SU-DHL-6 (cell line): ENCODE results near the gene DLG3.

Experiments
- EZH2phosphoT487 ChIP-seq: fragments of 200-600 bp; sonication (generic), shearing (Covaris generic); conservative IDR thresholded peaks from 2 replicates; pipeline ENCODE4 v1.6.1; 2018; ENCODE audit warnings: mild to moderate bottlenecking, antibody characterized with exemption, low read length, moderate library complexity, mixed read lengths
- TF ChIP-seq, protein P1 (sequence below): fragments of 200-600 bp; sonication (generic); IDR thresholded peaks from one replicate; pipeline ENCODE4 v1.5.1; 2017; ENCODE audit warnings: antibody characterized with exemption, mild to moderate bottlenecking, low read length, moderate library complexity; ENCODE audit not compliant: insufficient read depth, poor library complexity, severe bottlenecking

DNA sequence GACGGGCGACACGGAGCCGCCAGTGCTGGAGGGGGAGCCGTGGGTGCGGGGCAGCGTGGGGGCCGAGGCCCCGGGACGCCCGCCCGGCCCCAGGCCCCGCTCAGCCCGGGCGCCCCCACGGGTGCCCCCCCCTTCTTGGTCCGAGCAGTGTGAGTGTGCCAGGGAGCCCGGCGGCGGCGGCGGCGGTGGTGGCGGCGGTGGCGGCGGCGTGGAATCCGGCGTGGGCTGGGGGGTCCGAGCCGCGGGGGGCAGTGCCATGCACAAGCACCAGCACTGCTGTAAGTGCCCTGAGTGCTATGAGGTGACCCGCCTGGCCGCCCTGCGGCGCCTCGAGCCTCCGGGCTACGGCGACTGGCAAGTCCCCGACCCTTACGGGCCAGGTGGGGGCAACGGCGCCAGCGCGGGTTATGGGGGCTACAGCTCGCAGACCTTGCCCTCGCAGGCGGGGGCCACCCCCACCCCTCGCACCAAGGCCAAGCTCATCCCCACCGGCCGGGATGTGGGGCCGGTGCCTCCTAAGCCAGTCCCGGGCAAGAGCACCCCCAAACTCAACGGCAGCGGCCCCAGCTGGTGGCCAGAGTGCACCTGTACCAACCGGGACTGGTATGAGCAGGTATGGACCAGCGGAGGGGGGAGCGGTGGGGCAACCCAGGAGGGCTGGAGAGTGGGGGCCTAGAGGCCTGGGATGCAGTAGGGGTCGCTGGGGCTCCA is 466 bp downstream of the DLG3 start:
- TF ChIP-seq, protein P1, sequence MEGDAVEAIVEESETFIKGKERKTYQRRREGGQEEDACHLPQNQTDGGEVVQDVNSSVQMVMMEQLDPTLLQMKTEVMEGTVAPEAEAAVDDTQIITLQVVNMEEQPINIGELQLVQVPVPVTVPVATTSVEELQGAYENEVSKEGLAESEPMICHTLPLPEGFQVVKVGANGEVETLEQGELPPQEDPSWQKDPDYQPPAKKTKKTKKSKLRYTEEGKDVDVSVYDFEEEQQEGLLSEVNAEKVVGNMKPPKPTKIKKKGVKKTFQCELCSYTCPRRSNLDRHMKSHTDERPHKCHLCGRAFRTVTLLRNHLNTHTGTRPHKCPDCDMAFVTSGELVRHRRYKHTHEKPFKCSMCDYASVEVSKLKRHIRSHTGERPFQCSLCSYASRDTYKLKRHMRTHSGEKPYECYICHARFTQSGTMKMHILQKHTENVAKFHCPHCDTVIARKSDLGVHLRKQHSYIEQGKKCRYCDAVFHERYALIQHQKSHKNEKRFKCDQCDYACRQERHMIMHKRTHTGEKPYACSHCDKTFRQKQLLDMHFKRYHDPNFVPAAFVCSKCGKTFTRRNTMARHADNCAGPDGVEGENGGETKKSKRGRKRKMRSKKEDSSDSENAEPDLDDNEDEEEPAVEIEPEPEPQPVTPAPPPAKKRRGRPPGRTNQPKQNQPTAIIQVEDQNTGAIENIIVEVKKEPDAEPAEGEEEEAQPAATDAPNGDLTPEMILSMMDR: no peak
- no peak for TF ChIP-seq EZH2phosphoT487
